Stromal cell of bone marrow (primary cell): Measurements from ENCODE around the gene FUT7.
"Not testable (repeated sequence)": the region's sequence is repeated elsewhere in the genome, so short reads cannot be mapped to it uniquely, and the experiment has no call there.

Source experiments
- DNase-seq: peaks from one replicate; pipeline ENCODE4 v3.0.0-alpha.2; 2012; ENCODE audit warnings: low read depth

The FUT7 gene

DNA sequence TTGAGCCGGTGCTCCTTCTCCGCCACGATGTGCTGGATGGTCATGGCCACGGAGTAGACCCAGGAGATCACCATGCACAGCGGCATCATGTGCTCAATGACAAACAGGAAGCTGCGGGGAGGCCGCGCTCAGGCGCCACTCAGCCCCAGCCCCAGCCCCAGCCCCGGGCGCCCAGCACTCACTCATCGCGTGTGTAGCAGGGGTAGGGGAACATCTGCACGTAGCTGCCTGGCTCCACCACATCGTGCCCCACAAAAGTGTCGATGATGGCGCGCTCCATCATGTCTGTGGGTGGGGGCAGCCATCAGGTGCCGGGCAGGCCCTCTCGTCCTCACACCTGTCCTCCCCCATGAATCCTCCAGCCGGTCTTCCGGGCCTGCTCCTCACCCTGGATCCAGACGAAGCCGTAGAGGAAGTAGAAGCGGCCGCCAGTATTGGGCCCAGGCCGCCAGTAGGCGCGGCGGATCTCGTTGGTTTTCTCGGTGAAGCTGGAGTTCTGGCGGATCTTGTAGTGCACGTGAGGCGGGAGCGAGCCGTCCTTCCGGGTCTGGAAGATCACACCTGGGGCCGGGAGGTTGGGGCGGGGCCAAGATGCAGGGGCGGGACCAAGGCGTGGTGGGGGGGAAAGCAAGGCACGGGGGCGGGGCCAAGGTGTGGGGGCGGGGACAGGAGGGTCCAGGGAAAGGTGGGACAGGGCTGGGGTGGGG lies 13.9 kb downstream of the FUT7 start:
- no peak for DNase-seq

GRCh38 chr9:137017071-137017470 lies 14.8 kb downstream of the FUT7 start:
- DNase-seq: no peak

DNA sequence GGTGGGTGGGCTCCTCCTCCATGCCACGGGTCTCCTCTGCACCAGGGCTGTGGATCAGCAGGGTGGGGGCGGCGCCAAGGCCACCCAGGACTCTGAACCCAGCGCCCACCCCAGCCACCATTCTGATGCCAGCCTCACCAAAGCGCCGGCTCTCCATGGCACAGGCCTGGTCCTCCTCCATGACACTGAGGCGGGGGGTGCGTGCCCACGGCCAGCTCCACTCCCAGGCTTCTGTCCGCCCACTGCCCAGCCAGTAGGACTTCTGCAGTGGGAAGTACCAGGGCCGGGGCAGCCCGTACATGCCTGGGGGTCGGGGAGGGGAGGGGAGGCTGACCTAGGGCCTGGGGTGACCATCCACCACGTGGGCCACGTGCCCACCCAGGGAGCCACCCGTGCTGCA lies 15.5 kb downstream of the FUT7 start:
- DNase-seq: no peak

DNA sequence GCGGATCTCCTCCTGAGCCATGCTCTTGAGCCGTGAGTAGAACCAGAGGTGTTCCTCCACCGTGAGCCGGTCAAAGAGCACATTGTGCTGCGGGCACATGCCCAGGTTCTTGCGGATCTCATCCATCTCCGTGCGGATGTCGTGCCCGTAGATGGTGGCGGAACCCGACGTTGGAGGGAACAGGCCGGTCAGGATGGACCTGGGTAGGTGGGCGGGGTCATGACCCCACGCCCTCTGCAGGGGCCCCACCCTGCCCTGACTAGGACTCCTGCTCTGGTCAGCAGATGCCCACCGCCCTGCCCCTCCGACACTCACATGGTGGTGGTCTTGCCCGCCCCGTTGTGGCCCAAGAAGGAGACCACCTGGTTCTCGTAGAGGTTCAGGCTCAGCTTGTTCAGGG lies 15.9 kb downstream of the FUT7 start:
- DNase-seq: no peak

GRCh38 chr9:137015540-137015930 lies 16.4 kb downstream of the FUT7 start:
- no peak for DNase-seq

GRCh38 chr9:137014776-137015539 lies 16.9 kb downstream of the FUT7 start:
- DNase-seq: no peak

DNA sequence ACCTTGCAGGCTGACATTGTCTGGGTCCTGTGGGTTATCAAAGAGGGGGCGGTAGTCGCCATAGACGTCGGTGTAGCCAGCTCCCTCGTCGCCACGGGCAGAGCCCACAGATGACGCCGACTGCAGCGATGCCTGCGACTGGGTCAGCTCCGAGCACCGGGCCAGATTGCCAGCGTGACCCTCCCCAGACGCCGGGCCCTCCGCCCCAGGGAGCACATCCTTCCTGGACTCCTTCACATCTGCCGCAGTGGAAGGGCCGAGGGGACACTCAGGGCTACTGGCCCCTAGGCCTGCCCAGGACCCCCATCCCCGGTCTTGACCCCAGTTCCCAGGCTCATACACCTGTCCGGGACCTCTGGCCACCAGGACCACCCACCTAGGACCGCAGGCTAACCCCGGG lies 17.7 kb downstream of the FUT7 start:
- no peak for DNase-seq

DNA sequence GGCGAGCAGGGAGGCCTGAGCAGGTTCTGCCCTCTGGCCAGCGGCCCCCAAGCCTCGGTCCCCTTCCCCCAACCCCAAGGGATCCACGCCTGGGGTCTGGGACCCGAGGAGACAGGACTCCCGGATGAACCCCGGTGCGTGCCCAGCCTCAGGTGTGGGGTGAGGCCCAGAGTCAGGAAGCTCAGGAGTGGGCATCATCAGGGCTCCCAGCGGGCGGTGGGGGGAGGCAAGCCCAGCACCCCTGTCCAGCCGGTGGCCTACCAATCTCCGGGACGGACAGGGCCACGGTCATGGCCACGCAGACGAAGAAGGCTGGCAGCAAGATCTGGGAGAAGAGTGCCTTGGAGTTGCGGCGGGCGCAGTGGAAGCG lies 18.3 kb downstream of the FUT7 start:
- DNase-seq: no peak

DNA sequence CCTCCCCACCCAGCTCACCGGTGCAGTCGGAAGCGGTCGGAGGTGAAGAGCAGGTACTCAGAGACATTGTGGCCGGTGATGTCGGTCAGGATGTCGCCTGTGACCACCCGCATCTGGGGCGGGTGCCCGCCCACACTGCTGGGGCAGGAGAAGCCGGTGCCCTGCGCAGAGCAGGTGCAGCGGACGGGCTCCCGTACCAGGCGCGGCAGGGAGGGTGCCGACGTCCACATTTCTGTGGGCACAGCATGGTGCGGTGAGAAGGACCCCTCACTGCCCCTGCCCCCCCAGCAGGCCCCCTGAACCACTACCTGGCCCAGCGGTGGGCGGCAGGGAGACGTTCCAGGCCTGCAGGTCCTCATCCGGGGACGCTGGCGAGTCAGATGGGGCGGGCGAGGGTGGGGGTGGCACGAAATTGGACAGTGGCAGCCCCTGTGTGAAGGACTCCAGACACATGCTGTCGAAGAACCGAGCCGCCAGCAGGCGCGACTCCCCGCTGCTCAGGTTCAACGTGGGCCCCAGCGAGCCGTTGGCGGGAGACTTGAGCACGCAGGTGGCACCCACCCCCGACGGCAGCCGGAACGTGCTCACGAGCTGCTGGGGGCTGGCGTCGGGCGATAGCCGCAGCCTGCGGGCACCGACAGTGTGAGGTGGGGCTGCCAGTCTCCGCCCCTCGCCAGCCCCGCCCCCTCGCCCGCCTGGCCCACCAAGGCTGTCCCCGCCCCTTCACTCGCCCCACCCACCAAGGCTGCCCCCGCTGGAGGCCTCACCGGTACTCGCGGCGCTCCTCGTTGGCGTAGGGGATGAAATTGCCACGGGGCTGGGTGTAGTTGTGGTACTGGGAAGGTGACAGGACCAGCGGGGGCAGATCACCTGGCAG lies 19.0 kb downstream of the FUT7 start:
- DNase-seq: no peak

- no peak for DNase-seq
Measured at GRCh38 chr9:137011907-137012675, 19.8 kb downstream of the FUT7 start.

GRCh38 chr9:137011156-137011555 lies 20.7 kb downstream of the FUT7 start:
- no peak for DNase-seq

DNA sequence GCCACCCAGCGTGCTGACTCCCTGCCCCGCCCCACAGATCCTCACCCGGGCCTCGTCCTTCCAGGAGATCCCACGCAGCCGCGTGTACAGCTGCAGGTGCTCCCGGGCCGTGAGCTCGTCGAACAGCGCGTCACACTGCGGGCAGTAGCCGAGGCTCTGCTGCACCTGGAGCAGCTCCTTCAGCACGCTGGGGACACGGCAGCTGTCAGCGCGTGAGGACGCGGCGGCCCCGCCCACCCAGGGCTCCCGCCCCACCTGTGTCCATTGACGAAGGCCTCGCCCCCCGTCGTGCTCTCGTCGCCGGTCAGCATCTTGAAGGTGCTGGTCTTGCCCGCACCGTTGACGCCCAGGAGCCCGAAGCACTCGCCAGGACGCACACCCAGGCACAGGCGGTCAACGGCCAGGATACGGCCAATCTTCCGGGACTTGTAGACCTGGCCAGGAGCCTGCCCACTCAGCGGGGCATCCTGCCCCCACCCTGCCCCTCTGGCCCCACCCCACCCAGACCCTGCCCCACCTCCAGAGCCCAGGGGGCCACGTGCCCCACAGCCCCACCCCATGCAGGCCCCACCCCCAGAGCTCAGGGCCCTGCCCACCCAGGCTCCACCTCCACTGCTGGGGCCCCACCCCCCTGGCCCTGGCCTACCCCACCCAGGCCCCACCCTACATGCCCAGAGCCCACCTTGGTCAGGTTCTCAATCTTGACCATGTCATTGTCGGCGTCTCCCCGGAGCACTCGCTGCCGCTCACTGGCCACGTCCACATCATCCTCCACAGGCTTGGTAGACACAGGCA lies 21.8 kb downstream of the FUT7 start:
- no peak for DNase-seq

DNA sequence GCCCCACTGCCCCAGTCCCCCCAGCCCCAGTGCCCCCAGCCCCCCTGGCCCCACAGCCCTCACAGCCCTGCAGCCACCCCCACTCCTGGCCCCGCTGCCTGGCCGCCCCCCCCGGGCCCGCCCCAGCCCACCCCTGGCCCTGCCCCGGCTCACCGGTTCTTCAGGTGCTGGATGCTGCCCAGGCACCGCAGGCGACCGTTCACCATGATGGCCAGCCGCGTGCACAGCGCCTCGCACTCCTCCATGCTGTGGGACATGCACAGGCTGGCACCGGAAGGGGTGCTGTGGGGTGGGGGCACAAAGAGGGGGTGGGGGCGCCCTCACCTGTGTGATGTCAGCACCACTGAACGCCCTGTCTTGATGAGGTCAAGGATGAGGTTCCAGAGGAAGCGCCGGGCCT lies 22.7 kb downstream of the FUT7 start:
- DNase-seq: no peak

- no peak for DNase-seq
Measured at GRCh38 chr9:137008312-137008711, 23.6 kb downstream of the FUT7 start.

DNA sequence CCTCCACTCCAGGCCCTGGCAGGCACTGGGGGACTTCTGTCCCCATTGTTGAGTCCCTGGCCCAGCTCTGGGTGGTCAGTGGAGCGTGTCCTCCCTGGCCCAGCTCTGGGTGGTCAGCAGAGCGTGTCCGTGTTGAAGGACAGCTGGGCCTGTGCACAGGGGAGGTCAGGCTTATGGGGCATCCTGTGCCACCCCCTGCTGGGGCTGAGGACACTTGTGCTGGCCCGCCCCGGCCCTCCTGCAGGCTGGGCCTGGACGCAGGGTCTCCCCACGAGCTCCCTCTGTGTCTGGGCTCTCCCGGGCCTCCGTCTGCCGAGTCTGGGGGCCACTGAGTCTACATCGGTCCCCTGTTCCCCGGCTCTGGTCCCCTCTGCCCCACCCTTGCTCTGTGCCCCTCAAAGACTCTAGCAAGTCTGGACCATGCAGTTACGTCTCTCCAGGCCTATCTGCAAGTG lies 24.0 kb downstream of the FUT7 start:
- no peak for DNase-seq

- DNase-seq: no peak
Measured at GRCh38 chr9:137007108-137007815, 24.6 kb downstream of the FUT7 start.

DNA sequence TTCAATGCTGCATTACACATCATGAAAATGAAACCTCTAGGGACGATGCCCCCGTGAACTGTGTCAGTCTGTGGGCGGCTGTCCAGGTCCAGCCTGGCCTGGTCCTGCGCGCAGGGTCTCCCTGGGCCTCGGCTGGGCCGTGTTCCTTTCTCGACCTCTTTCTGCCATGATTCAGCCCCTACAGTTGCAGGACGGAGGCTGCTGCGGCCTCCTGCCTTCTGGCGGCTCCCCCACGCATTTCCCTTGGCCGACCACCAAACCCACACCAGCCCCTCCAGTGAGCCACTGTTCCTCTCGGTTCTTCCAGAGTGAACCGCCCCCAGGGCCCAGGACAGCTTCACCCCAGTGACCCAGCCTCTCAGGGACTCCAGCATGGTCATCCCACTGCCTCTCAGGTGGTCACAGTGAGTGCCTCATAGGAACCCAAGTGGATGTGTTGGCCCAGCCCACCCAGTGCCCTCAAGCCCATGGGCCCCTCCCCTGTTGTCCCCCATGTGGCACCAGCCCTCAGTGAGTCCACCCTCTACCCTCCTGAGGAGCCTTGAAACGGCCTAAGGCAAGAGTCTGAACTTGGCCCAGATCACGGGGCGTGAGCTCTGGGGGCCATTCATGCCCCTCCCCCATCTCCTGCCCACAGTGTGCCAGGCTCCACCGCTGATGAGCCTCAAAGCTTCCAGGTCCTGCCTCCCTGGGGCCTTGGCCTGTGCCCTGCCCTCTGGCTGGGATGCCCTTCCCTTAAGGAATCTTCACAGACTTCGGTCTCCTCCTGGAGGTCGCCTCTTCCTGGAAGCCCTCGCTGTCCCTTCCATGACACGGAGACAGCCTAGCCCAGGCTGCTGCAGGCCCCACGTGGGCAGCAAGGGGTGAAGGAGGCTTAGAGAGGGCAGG lies 25.5 kb downstream of the FUT7 start:
- DNase-seq: no peak

GRCh38 chr9:137004285-137004684 lies 27.6 kb downstream of the FUT7 start:
- not testable (repeated sequence) for DNase-seq

- no peak for DNase-seq
Measured at GRCh38 chr9:137002646-137003041, 29.2 kb downstream of the FUT7 start.
